PC-3 (cell line): Measurements from ENCODE around the gene IGF1. TPM values are rescaled to one million over a fixed set of nuclear protein-coding genes. Genes with fewer than 3 reads are reported as not detected.

Experiments used
- ATAC-seq: fragments of 200-7000 bp; cut with Tn5 transposase; 2 replicates; pipeline ENCODE4 v1.9.1; 2020; ENCODE audit warnings: mild to moderate bottlenecking, moderate library complexity
- BruUV-seq: library from RNA; stranded (reverse); fragments of 400-500 nt; replicated peaks from 2 replicates; lab custom pipeline; 2021; lab: Mats Ljungman, UMichigan
- CTCF ChIA-PET: fragments of 300-600 bp; sonication (Branson Sonifier 250); formaldehyde crosslinking; loops from one replicate; lab custom pipeline; 2022; ENCODE audit warnings: antibody characterized with exemption; lab: Charles Lee
- POLR2A ChIA-PET: fragments of 300-600 bp; sonication (Branson Sonifier 250); formaldehyde crosslinking; loops from one replicate; lab custom pipeline; 2022; ENCODE audit warnings: antibody characterized with exemption; ENCODE audit not compliant: unreplicated experiment; lab: Charles Lee
- DNase-seq: peaks from one replicate; pipeline ENCODE4 v3.0.0-alpha.2; 2015
- H2AFZ ChIP-seq: fragments of 300-600 bp; sonication (generic); 2 replicates; pipeline ENCODE4 v1.6.0; 2016; ENCODE audit warnings: antibody characterized with exemption, low read length
- H3F3A ChIP-seq: fragments of 300-600 bp; sonication (generic); one replicate; pipeline ENCODE4 v1.6.0; 2017; ENCODE audit warnings: antibody characterized with exemption, low read length, control low read depth, mild to moderate bottlenecking; ENCODE audit not compliant: unreplicated experiment
- H3K27ac ChIP-seq: fragments of 300-600 bp; sonication (generic); 2 replicates; pipeline ENCODE4 v1.5.1; 2016; ENCODE audit warnings: mild to moderate bottlenecking, low read length
- H3K27me3 ChIP-seq: fragments of 300-600 bp; sonication (generic); 2 replicates; pipeline ENCODE4 v1.6.1; 2016; ENCODE audit warnings: low read length, mixed read lengths
- H3K36me3 ChIP-seq: fragments of 300-600 bp; sonication (generic); 2 replicates; pipeline ENCODE4 v1.6.1; 2016; ENCODE audit warnings: low read depth, mixed run types, low read length, mixed read lengths
- H3K4me1 ChIP-seq: fragments of 300-600 bp; sonication (generic); 2 replicates; pipeline ENCODE4 v1.5.1; 2016; ENCODE audit warnings: low read length; ENCODE audit not compliant: insufficient read depth
- H3K4me2 ChIP-seq: fragments of 300-600 bp; sonication (generic); 2 replicates; pipeline ENCODE4 v1.6.0; 2016; ENCODE audit warnings: low read length
- H3K4me3 ChIP-seq: fragments of 300-600 bp; sonication (generic); 2 replicates; pipeline ENCODE4 v1.5.1; 2016; ENCODE audit warnings: mild to moderate bottlenecking, low read length, mixed read lengths
- H3K79me2 ChIP-seq: fragments of 300-600 bp; sonication (generic); 2 replicates; pipeline ENCODE4 v1.6.1; 2017; ENCODE audit warnings: low read length, mixed read lengths
- H3K9ac ChIP-seq: fragments of 300-600 bp; sonication (generic); 2 replicates; pipeline ENCODE4 v1.6.0; 2016; ENCODE audit warnings: mild to moderate bottlenecking, low read length
- H3K9me2 ChIP-seq: fragments of 300-600 bp; sonication (generic); replicated peaks from 2 replicates; pipeline ENCODE4 v1.6.1; 2016; ENCODE audit warnings: mixed run types, low read length, mixed read lengths
- H3K9me3 ChIP-seq: fragments of 300-600 bp; sonication (generic); 2 replicates; pipeline ENCODE4 v1.6.1; 2016; ENCODE audit warnings: low read length, mixed read lengths
- H4K20me1 ChIP-seq: fragments of 300-600 bp; sonication (generic); 2 replicates; pipeline ENCODE4 v1.6.1; 2016; ENCODE audit warnings: low read length, mixed read lengths
- EZH2 ChIP-seq: fragments of 300-600 bp; sonication (generic); IDR thresholded peaks from one replicate; pipeline ENCODE4 v1.6.1; 2017; ENCODE audit warnings: antibody characterized with exemption, mild to moderate bottlenecking, low read length; ENCODE audit not compliant: unreplicated experiment
- EZH2phosphoT487 ChIP-seq: fragments of 300-600 bp; sonication (generic); IDR thresholded peaks from 2 replicates; pipeline ENCODE4 v1.6.1; 2018; ENCODE audit warnings: mild to moderate bottlenecking, antibody characterized with exemption, low read length, borderline replicate concordance
- intact Hi-C: fragments of 100-400 bp; cut with micrococcal nuclease; formaldehyde crosslinking; loops from 2 replicates; pipeline ENCODE4 v1.9.0; 2023
- total RNA-seq: library from RNA; depleted of rRNA; stranded (reverse); fragments of >200 nt; gene quantifications from 2 replicates; pipeline ENCODE4 v1.2.3, GENCODE V29; 2014
- TF ChIP-seq, protein P1 (sequence below): fragments of 300-600 bp; sonication (generic); conservative IDR thresholded peaks from 2 replicates; pipeline ENCODE4 v1.5.1; 2017; ENCODE audit warnings: antibody characterized with exemption, low read depth, mild to moderate bottlenecking, low read length

The IGF1 gene
- total RNA-seq, 1 experiment from 2014 or later, result not detected

DNA sequence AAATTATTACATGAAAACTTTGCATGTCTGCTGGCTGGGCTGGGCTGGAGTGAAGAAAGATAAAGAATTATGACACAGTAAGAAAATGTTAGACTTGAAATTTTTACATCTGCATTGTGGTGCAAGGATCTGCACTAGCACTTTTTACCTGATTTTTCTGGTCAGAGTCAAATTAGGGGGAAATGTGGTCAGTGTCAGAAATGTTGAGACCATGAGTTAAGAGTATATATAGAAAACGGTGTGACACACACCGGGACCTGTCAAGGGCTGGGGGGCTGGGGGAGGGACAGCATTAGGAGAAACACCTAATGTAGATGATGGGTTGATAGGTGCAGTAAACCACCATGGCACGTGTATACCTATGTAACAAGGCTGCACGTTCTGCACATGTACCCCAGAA lies 90.3 kb downstream of the IGF1 start:
- Histone ChIP-seq H3F3A (no peaks in the 10 kb centered on the region), H3K4me3 (no peak overlapping the region), H3K36me3 (no peaks in the 10 kb centered on the region), H3K27ac (no peak overlapping the region), H4K20me1 (no peaks in the 10 kb centered on the region), H3K9me3 (peaks cover 5% of the 10 kb centered on the region; the same call in 1 of the 2 replicates), H3K79me2 (no peaks in the 10 kb centered on the region), H3K4me1 (no peaks in the 10 kb centered on the region), H2AFZ (no peak overlapping the region), H3K27me3 (no peaks in the 10 kb centered on the region), H3K4me2 (no peak overlapping the region), H3K9me2 (no peaks in the 10 kb centered on the region), H3K9ac (no peak overlapping the region)
- ChIA-PET POLR2A (no interaction called here), CTCF (no interaction called here)
- BruUV-seq, result no TSS peak
- no peak for TF ChIP-seq EZH2
- TF ChIP-seq, protein P1, sequence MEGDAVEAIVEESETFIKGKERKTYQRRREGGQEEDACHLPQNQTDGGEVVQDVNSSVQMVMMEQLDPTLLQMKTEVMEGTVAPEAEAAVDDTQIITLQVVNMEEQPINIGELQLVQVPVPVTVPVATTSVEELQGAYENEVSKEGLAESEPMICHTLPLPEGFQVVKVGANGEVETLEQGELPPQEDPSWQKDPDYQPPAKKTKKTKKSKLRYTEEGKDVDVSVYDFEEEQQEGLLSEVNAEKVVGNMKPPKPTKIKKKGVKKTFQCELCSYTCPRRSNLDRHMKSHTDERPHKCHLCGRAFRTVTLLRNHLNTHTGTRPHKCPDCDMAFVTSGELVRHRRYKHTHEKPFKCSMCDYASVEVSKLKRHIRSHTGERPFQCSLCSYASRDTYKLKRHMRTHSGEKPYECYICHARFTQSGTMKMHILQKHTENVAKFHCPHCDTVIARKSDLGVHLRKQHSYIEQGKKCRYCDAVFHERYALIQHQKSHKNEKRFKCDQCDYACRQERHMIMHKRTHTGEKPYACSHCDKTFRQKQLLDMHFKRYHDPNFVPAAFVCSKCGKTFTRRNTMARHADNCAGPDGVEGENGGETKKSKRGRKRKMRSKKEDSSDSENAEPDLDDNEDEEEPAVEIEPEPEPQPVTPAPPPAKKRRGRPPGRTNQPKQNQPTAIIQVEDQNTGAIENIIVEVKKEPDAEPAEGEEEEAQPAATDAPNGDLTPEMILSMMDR, result no peak
- no peak for TF ChIP-seq EZH2phosphoT487
- DNase-seq (no peak), ATAC-seq (no peak)
- intact Hi-C loops, result no loop called here

DNA sequence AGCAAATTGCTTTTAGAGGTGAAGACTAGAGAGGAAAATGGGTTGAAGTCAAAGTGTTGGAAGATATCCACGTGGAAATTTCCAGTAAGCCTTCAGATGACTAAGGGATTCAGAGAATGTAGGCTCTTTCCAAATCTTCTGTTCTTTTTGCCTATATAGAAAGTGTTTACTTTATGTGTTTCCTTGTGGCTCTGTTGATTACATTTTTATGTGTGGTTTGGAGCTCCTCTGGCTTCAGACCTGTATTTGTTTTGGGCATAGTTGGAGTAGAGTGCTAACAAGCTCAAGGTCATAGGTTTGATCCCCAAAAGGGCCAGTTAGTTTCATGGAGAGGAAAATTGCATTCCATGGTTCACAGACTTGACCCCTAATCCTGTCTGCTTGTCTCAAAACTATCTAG lies 91.9 kb downstream of the IGF1 start:
- Histone ChIP-seq H3K9me3 (peaks cover 9% of the 10 kb centered on the region; the same call in 1 of the 2 replicates), H3K4me3 (no peak overlapping the region), H3K27ac (no peak overlapping the region), H3F3A (no peaks in the 10 kb centered on the region), H2AFZ (no peak overlapping the region), H4K20me1 (no peaks in the 10 kb centered on the region), H3K9me2 (no peaks in the 10 kb centered on the region), H3K9ac (no peak overlapping the region), H3K36me3 (no peaks in the 10 kb centered on the region), H3K4me2 (no peak overlapping the region), H3K79me2 (no peaks in the 10 kb centered on the region), H3K4me1 (no peaks in the 10 kb centered on the region), H3K27me3 (no peaks in the 10 kb centered on the region)
- ATAC-seq (no peak), DNase-seq (no peak)
- ChIA-PET POLR2A (no interaction called here), CTCF (no interaction called here)
- BruUV-seq, result no TSS peak
- intact Hi-C loops, result no loop called here
- TF ChIP-seq, protein P1, result no peak
- TF ChIP-seq EZH2phosphoT487, result no peak
- no peak for TF ChIP-seq EZH2

DNA sequence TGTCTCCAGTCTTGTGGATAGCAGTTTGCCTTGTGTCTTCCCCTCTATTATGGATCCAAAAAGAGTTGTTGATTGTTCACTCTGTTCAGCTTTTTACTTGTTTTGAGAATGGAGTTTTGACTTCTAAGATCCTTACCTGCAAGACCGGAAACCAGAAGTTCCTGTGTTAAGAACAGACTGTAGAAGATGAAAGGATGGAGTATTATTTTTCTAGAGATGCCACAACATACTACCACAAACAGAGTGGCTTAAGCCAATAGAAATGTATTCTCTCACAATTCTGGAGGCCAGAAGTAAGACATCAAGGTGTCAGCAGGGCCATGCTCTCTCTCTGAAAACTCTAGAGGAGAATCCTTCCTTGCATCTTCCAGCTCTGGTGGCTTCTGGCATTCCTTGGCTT lies 95.0 kb downstream of the IGF1 start:
- intact Hi-C loops, result no loop called here
- no peak for ATAC-seq
- Histone ChIP-seq H3K36me3 (no peaks in the 10 kb centered on the region), H3K4me1 (no peaks in the 10 kb centered on the region), H3K4me2 (no peak overlapping the region), H3K4me3 (no peak overlapping the region), H3K9me2 (no peaks in the 10 kb centered on the region), H3K27me3 (no peaks in the 10 kb centered on the region), H3K9me3 (peaks cover 9% of the 10 kb centered on the region; the same call in 1 of the 2 replicates), H3K27ac (no peak overlapping the region), H3K79me2 (no peaks in the 10 kb centered on the region), H3K9ac (no peak overlapping the region), H3F3A (no peaks in the 10 kb centered on the region), H2AFZ (no peak overlapping the region), H4K20me1 (no peaks in the 10 kb centered on the region)
- BruUV-seq, result no TSS peak
- TF ChIP-seq EZH2phosphoT487 (no peak), EZH2 (no peak)
- TF ChIP-seq, protein P1, result no peak
- no peak for DNase-seq
- ChIA-PET CTCF (no interaction called here), POLR2A (no interaction called here)
